ENCODE results near the gene AUTS2.

The AUTS2 gene

DNA sequence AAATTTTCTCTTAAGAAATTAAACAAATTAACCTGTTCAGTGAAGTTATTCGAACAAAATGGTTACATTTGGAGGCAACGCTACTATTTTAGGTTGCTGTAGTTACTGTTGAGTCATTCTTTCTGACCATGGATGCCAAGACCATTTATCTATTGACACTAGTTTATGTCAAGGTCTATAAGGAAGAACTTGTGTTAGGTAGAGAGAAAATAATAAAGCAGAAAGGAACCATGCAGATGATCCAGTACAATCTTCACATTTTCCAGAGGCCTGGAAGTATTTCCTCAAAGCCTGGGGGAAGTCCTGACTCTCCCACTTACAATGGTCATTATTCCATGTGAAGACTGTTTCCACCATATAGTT, 925.7 kb downstream of the AUTS2 start:
- no peak for DNase-seq (ENCODE audit: insufficient read length)
- no peak for FAIRE-seq
- TF ChIP-seq POLR2AphosphoS5 (IDR thresholded peaks at IDR 0.05; ENCODE audit: low read depth, low read length) (no peak), POLR2A (IDR thresholded peaks at IDR 0.05; ENCODE audit: low read depth, low read length) (no peak), TAF1 (IDR thresholded peaks at IDR 0.05; ENCODE audit: borderline replicate concordance, low read depth, low read length) (no peak)

DNA sequence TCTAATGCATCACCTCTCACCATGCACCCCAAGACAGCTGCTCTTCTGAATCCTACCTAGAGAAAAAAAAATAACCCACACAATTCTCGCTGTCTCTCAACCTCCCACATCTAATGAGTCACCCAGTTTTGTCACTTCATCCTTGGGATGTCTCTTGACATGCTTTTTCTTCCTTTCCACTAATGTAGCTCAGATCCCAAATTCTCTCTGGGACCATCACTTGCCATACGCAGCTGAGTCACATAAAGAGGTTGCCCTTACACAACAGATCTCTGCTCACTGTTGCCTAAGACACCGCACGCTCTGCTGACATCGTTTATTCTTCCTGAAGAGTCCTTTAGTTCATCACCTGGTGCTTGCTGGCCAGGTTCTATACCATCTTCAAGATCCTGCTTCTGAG, 927.7 kb downstream of the AUTS2 start:
- FAIRE-seq = no peak
- TF ChIP-seq TAF1 (IDR thresholded peaks at IDR 0.05; ENCODE audit: borderline replicate concordance, low read depth, low read length) (no peak), POLR2A (IDR thresholded peaks at IDR 0.05; ENCODE audit: low read depth, low read length) (no peak), POLR2AphosphoS5 (IDR thresholded peaks at IDR 0.05; ENCODE audit: low read depth, low read length) (no peak)
- DNase-seq (ENCODE audit: insufficient read length) = no peak

DNA sequence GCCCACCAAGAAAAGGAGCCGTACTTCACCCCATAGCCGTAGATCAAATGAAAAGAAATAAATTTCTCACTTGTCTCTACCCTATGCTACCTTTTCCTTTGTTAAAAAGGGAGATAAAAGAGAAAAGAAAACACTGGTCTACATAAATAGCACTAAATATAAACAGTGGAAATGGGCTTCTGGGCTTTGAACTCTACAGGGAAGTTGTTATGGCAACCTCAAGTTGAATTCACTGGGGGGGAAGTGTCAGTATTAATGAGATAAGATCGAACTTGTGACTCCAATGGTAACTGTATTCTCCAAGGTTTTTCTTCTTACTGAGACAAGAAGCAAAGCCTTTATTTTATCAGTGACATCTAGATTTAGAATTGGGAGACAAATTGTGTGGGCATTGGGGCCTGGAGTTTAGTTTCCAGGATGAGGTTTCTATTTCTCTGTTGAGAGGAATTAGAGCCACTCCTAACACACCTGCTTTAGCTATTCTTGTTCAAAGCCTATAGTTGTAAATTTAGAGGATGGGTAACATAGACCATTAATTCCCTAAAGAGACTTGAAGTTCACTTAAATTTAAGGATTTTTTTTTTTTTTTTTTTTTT, 929.3 kb downstream of the AUTS2 start:
- FAIRE-seq (no peak), DNase-seq (ENCODE audit: insufficient read length) (no peak)
- TF ChIP-seq POLR2AphosphoS5 (IDR thresholded peaks at IDR 0.05; ENCODE audit: low read depth, low read length) = no peak
- no peak for TF ChIP-seq TAF1 (IDR thresholded peaks at IDR 0.05; ENCODE audit: borderline replicate concordance, low read depth, low read length)
- no peak for TF ChIP-seq POLR2A (IDR thresholded peaks at IDR 0.05; ENCODE audit: low read depth, low read length)

DNA sequence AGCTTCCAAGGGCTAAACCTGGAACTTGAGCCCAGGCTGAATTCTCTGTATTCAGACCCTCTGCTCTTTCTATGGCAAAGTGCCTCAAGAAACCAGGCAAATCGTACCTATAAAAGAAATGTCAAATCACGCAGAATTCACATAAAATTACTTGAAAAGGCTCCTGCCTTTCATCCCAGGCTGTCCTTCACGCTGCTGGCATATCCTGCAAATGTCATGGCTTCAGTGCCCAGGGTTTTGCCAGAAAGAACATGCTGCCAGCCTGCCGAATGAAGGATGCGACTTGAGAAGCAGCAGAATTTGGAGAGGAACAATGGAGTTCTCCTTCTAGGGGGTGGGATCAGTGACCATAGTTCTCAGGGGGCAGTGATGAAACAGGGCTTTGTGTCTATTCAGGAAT, 931.2 kb downstream of the AUTS2 start:
- DNase-seq (ENCODE audit: insufficient read length) (no peak), FAIRE-seq (no peak)
- TF ChIP-seq POLR2A (IDR thresholded peaks at IDR 0.05; ENCODE audit: low read depth, low read length) (no peak), TAF1 (IDR thresholded peaks at IDR 0.05; ENCODE audit: borderline replicate concordance, low read depth, low read length) (no peak), POLR2AphosphoS5 (IDR thresholded peaks at IDR 0.05; ENCODE audit: low read depth, low read length) (no peak)

- no peak for TF ChIP-seq POLR2AphosphoS5 (IDR thresholded peaks at IDR 0.05; ENCODE audit: low read depth, low read length)
- TF ChIP-seq POLR2A (IDR thresholded peaks at IDR 0.05; ENCODE audit: low read depth, low read length) = no peak
- TF ChIP-seq TAF1 (IDR thresholded peaks at IDR 0.05; ENCODE audit: borderline replicate concordance, low read depth, low read length) = no peak
- DNase-seq (ENCODE audit: insufficient read length) = no peak
- FAIRE-seq = no peak
Measured at GRCh38 chr7:70529914-70530585, 931.8 kb downstream of the AUTS2 start.

DNA sequence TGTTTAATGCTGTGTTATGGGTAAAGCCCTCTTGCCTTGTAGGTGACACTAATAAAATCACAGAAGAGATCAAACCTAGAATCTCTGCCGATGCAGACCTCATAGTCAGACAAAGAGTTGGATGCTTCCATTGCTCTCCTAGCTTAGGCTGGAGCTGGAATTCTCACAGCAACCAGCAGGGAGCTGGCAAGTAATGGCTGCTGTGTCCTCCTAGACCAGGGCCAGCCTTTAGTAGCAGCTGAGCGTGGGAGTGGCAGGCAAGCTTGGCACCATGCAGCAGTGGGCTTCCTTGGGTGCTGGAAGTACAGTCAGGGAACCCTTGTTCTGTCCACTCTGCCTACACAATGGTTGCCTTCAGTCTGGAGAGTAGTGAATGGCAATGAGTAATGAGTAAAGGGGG, 935.3 kb downstream of the AUTS2 start:
- no peak for FAIRE-seq
- TF ChIP-seq POLR2A (IDR thresholded peaks at IDR 0.05; ENCODE audit: low read depth, low read length) (no peak), TAF1 (IDR thresholded peaks at IDR 0.05; ENCODE audit: borderline replicate concordance, low read depth, low read length) (no peak), POLR2AphosphoS5 (IDR thresholded peaks at IDR 0.05; ENCODE audit: low read depth, low read length) (no peak)
- DNase-seq (ENCODE audit: insufficient read length) = no peak

DNA sequence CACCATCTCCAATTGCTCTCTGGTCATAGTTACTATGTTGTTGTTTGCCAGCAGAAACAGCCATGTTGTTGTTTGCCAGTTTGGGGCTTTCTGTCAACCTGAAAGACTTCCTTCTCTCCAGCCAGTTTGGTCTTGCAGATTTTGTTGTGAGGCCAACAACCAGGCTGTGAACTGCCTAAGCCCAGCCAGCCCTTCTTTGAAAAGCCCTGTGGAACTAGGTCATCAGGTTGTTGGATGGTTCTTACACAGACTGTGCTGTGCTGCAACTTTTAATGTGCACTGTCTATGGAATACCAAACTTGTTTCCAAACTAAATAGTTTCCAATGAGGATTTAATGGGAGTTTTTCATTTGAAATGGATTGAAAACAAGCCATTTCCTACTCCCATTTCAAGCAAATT, 940.9 kb downstream of the AUTS2 start:
- TF ChIP-seq TAF1 (IDR thresholded peaks at IDR 0.05; ENCODE audit: borderline replicate concordance, low read depth, low read length) = no peak
- TF ChIP-seq POLR2A (IDR thresholded peaks at IDR 0.05; ENCODE audit: low read depth, low read length) = no peak
- no peak for TF ChIP-seq POLR2AphosphoS5 (IDR thresholded peaks at IDR 0.05; ENCODE audit: low read depth, low read length)
- no peak for DNase-seq (ENCODE audit: insufficient read length)
- no peak for FAIRE-seq

GRCh38 chr7:70539617-70540016, 941.3 kb downstream of the AUTS2 start:
- no peak for TF ChIP-seq POLR2A (IDR thresholded peaks at IDR 0.05; ENCODE audit: low read depth, low read length)
- TF ChIP-seq POLR2AphosphoS5 (IDR thresholded peaks at IDR 0.05; ENCODE audit: low read depth, low read length) = no peak
- no peak for TF ChIP-seq TAF1 (IDR thresholded peaks at IDR 0.05; ENCODE audit: borderline replicate concordance, low read depth, low read length)
- DNase-seq (ENCODE audit: insufficient read length) (no peak), FAIRE-seq (no peak)

DNA sequence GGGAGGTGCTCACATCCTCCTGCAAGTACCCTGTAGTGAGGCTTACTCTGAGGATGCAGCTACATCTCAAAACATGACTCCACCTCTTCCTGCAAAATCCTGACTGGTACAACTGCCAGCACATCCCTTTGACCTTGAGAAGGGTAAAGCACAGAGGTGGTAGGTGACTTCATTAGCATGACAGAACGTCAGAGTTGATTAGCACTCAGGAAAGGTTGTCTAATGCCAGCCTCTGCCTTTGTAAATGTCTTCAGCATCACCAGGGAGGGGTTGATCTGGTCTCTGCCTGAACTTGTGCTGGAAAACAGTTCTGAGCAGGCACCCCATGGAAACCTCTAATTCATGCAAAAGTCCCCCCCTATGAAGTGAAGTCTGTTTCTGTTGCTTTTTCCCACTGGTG, 942.4 kb downstream of the AUTS2 start:
- no peak for FAIRE-seq

GRCh38 chr7:70542750-70543376, 944.6 kb downstream of the AUTS2 start:
- TF ChIP-seq POLR2A (IDR thresholded peaks at IDR 0.05; ENCODE audit: low read depth, low read length) = no peak
- no peak for TF ChIP-seq TAF1 (IDR thresholded peaks at IDR 0.05; ENCODE audit: borderline replicate concordance, low read depth, low read length)
- no peak for TF ChIP-seq POLR2AphosphoS5 (IDR thresholded peaks at IDR 0.05; ENCODE audit: low read depth, low read length)
- FAIRE-seq (no peak), DNase-seq (ENCODE audit: insufficient read length) (no peak)

More for the DNA sequence above, 942.4 kb downstream of the AUTS2 start:
- DNase-seq (ENCODE audit: insufficient read length) = no peak
- TF ChIP-seq POLR2AphosphoS5 (IDR thresholded peaks at IDR 0.05; ENCODE audit: low read depth, low read length) = no peak
- no peak for TF ChIP-seq POLR2A (IDR thresholded peaks at IDR 0.05; ENCODE audit: low read depth, low read length)
- no peak for TF ChIP-seq TAF1 (IDR thresholded peaks at IDR 0.05; ENCODE audit: borderline replicate concordance, low read depth, low read length)

DNA sequence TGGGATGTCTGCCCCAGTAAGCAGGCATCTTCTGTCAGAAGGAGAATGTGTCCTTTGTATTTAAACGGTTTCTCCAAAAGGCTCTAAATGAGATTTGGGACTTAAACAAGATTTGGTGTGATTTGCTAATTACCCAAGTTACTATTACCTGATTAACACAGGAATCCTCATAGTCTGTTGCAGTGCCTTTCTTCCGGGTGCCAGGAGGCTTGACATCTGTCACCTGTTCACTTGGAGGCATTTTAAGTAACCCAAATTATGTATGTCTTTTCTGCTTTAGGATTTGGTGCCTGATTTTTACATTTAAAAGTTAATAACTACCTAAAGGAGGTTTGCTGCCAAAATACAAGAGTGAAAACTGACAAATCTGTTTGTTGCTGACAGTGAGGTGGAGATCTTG, 945.7 kb downstream of the AUTS2 start:
- FAIRE-seq (no peak), DNase-seq (ENCODE audit: insufficient read length) (no peak)
- TF ChIP-seq POLR2AphosphoS5 (IDR thresholded peaks at IDR 0.05; ENCODE audit: low read depth, low read length) = no peak
- TF ChIP-seq TAF1 (IDR thresholded peaks at IDR 0.05; ENCODE audit: borderline replicate concordance, low read depth, low read length) = no peak
- no peak for TF ChIP-seq POLR2A (IDR thresholded peaks at IDR 0.05; ENCODE audit: low read depth, low read length)

- no peak for FAIRE-seq
- DNase-seq (ENCODE audit: insufficient read length) = no peak
- no peak for TF ChIP-seq TAF1 (IDR thresholded peaks at IDR 0.05; ENCODE audit: borderline replicate concordance, low read depth, low read length)
- TF ChIP-seq POLR2AphosphoS5 (IDR thresholded peaks at IDR 0.05; ENCODE audit: low read depth, low read length) = no peak
- TF ChIP-seq POLR2A (IDR thresholded peaks at IDR 0.05; ENCODE audit: low read depth, low read length) = no peak
Measured at GRCh38 chr7:70545214-70545613, 946.9 kb downstream of the AUTS2 start.
